Osteoblast (primary cell): ENCODE data around the gene ZRANB1. TPM values are rescaled to one million over a fixed set of nuclear protein-coding genes. Genes with fewer than 3 reads are reported as not detected.

ENCODE experiments used
- DNase-seq: peaks from one replicate; pipeline ENCODE4 v3.0.0; 2011; ENCODE audit warnings: low spot score, mixed read lengths; ENCODE audit not compliant: insufficient read length; ENCODE audit errors: missing footprints
- H2AFZ ChIP-seq: 2 replicates; pipeline ENCODE4 v1.6.0; 2011; ENCODE audit warnings: mild to moderate bottlenecking, low read length
- H3K27ac ChIP-seq: 2 replicates; pipeline ENCODE4 v1.5.1; 2011; ENCODE audit warnings: mild to moderate bottlenecking, low read depth, low read length, moderate library complexity
- H3K27me3 ChIP-seq: 2 replicates; pipeline ENCODE4 v1.6.0; 2012; ENCODE audit warnings: mild to moderate bottlenecking, control low read depth, inconsistent platforms, low read length, moderate library complexity; ENCODE audit not compliant: insufficient read depth
- H3K36me3 ChIP-seq: 2 replicates; pipeline ENCODE4 v1.5.1; 2011; ENCODE audit warnings: mild to moderate bottlenecking, low read length, control low read depth, moderate library complexity; ENCODE audit not compliant: insufficient read depth
- H3K4me1 ChIP-seq: 2 replicates; pipeline ENCODE4 v1.5.1; 2011; ENCODE audit warnings: mild to moderate bottlenecking, low read length, control low read depth, moderate library complexity; ENCODE audit not compliant: insufficient read depth
- H3K4me2 ChIP-seq: 2 replicates; pipeline ENCODE4 v1.6.0; 2011; ENCODE audit warnings: mild to moderate bottlenecking, low read length; ENCODE audit not compliant: insufficient read depth
- H3K4me3 ChIP-seq: fragments of 200-600 bp; sonication (generic); 3 replicates; pipeline ENCODE4 v1.5.1; 2012; ENCODE audit warnings: mild to moderate bottlenecking, low read length, inconsistent platforms; ENCODE audit not compliant: insufficient read depth
- H3K79me2 ChIP-seq: 2 replicates; pipeline ENCODE4 v1.6.0; 2012; ENCODE audit warnings: mild to moderate bottlenecking, low read length, control low read depth, inconsistent platforms; ENCODE audit not compliant: insufficient read depth
- H3K9me3 ChIP-seq: 2 replicates; pipeline ENCODE4 v1.5.1; 2011; ENCODE audit warnings: low read depth, low read length, control low read depth
- H4K20me1 ChIP-seq: 2 replicates; pipeline ENCODE4 v1.6.0; 2012; ENCODE audit warnings: mild to moderate bottlenecking, low read length, control low read depth; ENCODE audit not compliant: insufficient read depth
- CTCF ChIP-seq: IDR thresholded peaks from 2 replicates; pipeline ENCODE4 v1.5.1; 2011; ENCODE audit warnings: mild to moderate bottlenecking, low read depth, low read length, moderate library complexity; ENCODE audit errors: extremely low read depth
- total RNA-seq: library from RNA; depleted of rRNA; stranded (reverse); fragments of >200 nt; gene quantifications from 2 replicates; pipeline ENCODE4 v1.2.3, GENCODE V29; 2012

The ZRANB1 gene
- total RNA-seq, 1 donor: 34.7 TPM

- no peak for DNase-seq
- Histone ChIP-seq H3K79me2 (peaks cover 90% of the 10 kb centered on the region), H4K20me1 (peaks cover 34% of the 10 kb centered on the region)
Measured at GRCh38 chr10:125032474-125033020, 90.6 kb downstream of the ZRANB1 start.

GRCh38 chr10:125033146-125033924 is 91.4 kb downstream of the ZRANB1 start:
- H3K4me3 ChIP-seq: no peak overlapping the region
- H3K27me3 ChIP-seq: no peaks in the 10 kb centered on the region
- H3K27ac ChIP-seq: no peak overlapping the region
- H2AFZ ChIP-seq: no peak overlapping the region
- no peak for DNase-seq
- peaks cover 37% of the 10 kb centered on the region for H3K4me1 ChIP-seq
- TF ChIP-seq CTCF: no peak
- no peaks in the 10 kb centered on the region for H3K36me3 ChIP-seq
- peaks cover 91% of the 10 kb centered on the region for H3K79me2 ChIP-seq
- no peaks in the 10 kb centered on the region for H3K9me3 ChIP-seq
- peaks cover 27% of the 10 kb centered on the region for H4K20me1 ChIP-seq
- H3K4me2 ChIP-seq: no peak overlapping the region

More at GRCh38 chr10:125032474-125033020, 90.6 kb downstream of the ZRANB1 start:
- H2AFZ ChIP-seq: no peak overlapping the region
- TF ChIP-seq CTCF: no peak
- H3K4me2 ChIP-seq: no peak overlapping the region
- no peak overlapping the region for H3K27ac ChIP-seq
- H3K9me3 ChIP-seq: no peaks in the 10 kb centered on the region
- no peaks in the 10 kb centered on the region for H3K36me3 ChIP-seq
- no peak overlapping the region for H3K4me3 ChIP-seq
- peaks cover 35% of the 10 kb centered on the region for H3K4me1 ChIP-seq
- H3K27me3 ChIP-seq: no peaks in the 10 kb centered on the region

GRCh38 chr10:125034675-125035074 is 92.8 kb downstream of the ZRANB1 start:
- no peak for DNase-seq
- Histone ChIP-seq H3K9me3 (no peaks in the 10 kb centered on the region), H3K79me2 (peaks cover 94% of the 10 kb centered on the region), H3K27ac (peak overlapping the region; percentile 99), H4K20me1 (peaks cover 21% of the 10 kb centered on the region), H3K4me3 (peak overlapping the region; percentile 60), H3K4me2 (peak overlapping the region; percentile 88), H3K27me3 (no peaks in the 10 kb centered on the region), H3K4me1 (peaks cover 40% of the 10 kb centered on the region), H3K36me3 (no peaks in the 10 kb centered on the region), H2AFZ (no peak overlapping the region)
- no peak for TF ChIP-seq CTCF

GRCh38 chr10:125035136-125035535 is 93.2 kb downstream of the ZRANB1 start:
- peak; percentile 98 for DNase-seq
- Histone ChIP-seq H3K27ac (peak overlapping the region; percentile 99), H3K4me3 (peak overlapping the region; percentile 60), H3K4me2 (peak overlapping the region; percentile 88), H2AFZ (no peak overlapping the region), H3K4me1 (peaks cover 37% of the 10 kb centered on the region), H3K79me2 (peaks cover 94% of the 10 kb centered on the region), H4K20me1 (peaks cover 19% of the 10 kb centered on the region), H3K9me3 (no peaks in the 10 kb centered on the region), H3K27me3 (no peaks in the 10 kb centered on the region), H3K36me3 (no peaks in the 10 kb centered on the region)
- TF ChIP-seq CTCF: no peak
